ENCODE results near the gene ADCY2. TPM values are rescaled to one million over a fixed set of nuclear protein-coding genes. Genes with fewer than 3 reads are reported as not detected.
A peak's percentile ranks its signal among the peaks of the same experiment; 100 is the strongest.

ADCY2 gene
- total and polyA plus RNA-seq, 2 of the 13 experiments (the other 11 are each of a cell fraction or from before 2014, with no cell fraction given) = not detected

DNA sequence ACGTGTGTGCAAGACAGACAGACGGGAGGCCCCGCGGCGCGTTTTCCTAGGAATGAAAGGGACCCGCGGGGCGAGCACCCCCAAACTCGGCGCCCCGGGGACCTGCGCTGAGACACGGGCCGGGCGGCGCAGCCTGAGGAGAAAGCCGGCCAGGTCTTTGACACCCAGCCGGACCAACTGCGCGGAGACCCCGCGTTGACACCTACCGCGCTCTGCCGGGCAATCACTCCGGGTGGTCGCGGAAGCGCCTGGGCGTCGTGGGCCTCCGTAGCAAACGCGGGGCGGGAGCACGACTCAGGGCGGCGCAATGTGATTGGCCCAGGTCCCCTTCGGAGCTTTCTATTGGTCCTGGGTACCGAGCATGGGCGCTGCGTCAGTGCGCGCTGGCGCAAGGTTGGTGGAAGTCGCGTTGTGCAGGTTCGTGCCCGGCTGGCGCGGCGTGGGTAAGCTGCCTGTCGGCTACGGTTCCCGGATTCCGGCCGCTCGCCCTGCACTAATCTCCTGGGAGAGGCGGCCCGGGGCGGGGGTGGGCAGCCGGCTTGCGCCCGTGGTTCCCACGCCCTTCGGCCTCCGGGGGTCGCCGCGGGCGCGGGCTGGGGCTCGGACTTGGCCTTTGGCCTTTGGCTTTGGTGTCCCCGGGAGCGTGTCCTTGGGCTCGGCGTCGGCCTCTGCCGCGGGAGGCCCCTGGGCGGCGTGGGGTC, 473.0 kb downstream of the ADCY2 start, which contains the start of the genes FASTKD3 and MTRR (continued):
- peak; percentile 68 for TF ChIP-seq SPEN (CRISPR knock-in tag; IDR thresholded peaks at IDR 0.05; ENCODE audit: low read depth)
- TF ChIP-seq ZNF713 (CRISPR knock-in tag; IDR thresholded peaks at IDR 0.05) = 0 out of 2 replicates have a peak, but pooled peaks have one; percentile 59
- no peak for TF ChIP-seq SMC3 (IDR thresholded peaks at IDR 0.05; ENCODE audit: low read length)
- no peak for TF ChIP-seq ZNF879 (CRISPR knock-in tag; IDR thresholded peaks at IDR 0.05)
- TF ChIP-seq ZSCAN21 (CRISPR knock-in tag; IDR thresholded peaks at IDR 0.05; ENCODE audit: borderline replicate concordance) = peak; percentile 31; the same call in 1 of the 2 replicates
- TF ChIP-seq IRF2 (CRISPR knock-in tag; IDR thresholded peaks at IDR 0.05) = 0 out of 2 replicates have a peak, but pooled peaks have one; percentile 27
- TF ChIP-seq CAMTA2 (CRISPR knock-in tag; IDR thresholded peaks at IDR 0.05; ENCODE audit: borderline replicate concordance) = no peak
- no peak for TF ChIP-seq ZNF260 (CRISPR knock-in tag; IDR thresholded peaks at IDR 0.05; ENCODE audit: borderline replicate concordance, low read depth)
- TF ChIP-seq, protein P1, sequence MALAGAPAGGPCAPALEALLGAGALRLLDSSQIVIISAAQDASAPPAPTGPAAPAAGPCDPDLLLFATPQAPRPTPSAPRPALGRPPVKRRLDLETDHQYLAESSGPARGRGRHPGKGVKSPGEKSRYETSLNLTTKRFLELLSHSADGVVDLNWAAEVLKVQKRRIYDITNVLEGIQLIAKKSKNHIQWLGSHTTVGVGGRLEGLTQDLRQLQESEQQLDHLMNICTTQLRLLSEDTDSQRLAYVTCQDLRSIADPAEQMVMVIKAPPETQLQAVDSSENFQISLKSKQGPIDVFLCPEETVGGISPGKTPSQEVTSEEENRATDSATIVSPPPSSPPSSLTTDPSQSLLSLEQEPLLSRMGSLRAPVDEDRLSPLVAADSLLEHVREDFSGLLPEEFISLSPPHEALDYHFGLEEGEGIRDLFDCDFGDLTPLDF (CRISPR knock-in tag; IDR thresholded peaks at IDR 0.05) = peak; percentile 11; the same call in 1 of the 2 replicates
- no peak for TF ChIP-seq ZNF83 (CRISPR knock-in tag; IDR thresholded peaks at IDR 0.05; ENCODE audit: borderline replicate concordance)
- no peak for TF ChIP-seq ZNF468 (CRISPR knock-in tag; IDR thresholded peaks at IDR 0.05)
- no peak for TF ChIP-seq MIER3 (CRISPR knock-in tag; IDR thresholded peaks at IDR 0.05; ENCODE audit: borderline replicate concordance)
- peak; percentile 87 for TF ChIP-seq YEATS2 (CRISPR knock-in tag; IDR thresholded peaks at IDR 0.05; ENCODE audit: borderline replicate concordance)
- 0 out of 2 replicates have a peak, but pooled peaks have one; percentile 56 for TF ChIP-seq SAFB2 (CRISPR knock-in tag; IDR thresholded peaks at IDR 0.05; ENCODE audit: borderline replicate concordance, low read depth)
- peak; percentile 22 for TF ChIP-seq XRCC5 (optimal IDR thresholded peaks at IDR 0.05; ENCODE audit: low read length)
- TF ChIP-seq NR2F1 (CRISPR knock-in tag; IDR thresholded peaks at IDR 0.05) = peak in 1 of 2 experiments; percentile 92; a peak in 2 of 4 replicates
- peak; percentile 75 for TF ChIP-seq TBX2 (CRISPR knock-in tag; IDR thresholded peaks at IDR 0.05; ENCODE audit: borderline replicate concordance)
- TF ChIP-seq ZMYM4 (CRISPR knock-in tag; IDR thresholded peaks at IDR 0.05) = peak; percentile 95
- TF ChIP-seq, protein P2, sequence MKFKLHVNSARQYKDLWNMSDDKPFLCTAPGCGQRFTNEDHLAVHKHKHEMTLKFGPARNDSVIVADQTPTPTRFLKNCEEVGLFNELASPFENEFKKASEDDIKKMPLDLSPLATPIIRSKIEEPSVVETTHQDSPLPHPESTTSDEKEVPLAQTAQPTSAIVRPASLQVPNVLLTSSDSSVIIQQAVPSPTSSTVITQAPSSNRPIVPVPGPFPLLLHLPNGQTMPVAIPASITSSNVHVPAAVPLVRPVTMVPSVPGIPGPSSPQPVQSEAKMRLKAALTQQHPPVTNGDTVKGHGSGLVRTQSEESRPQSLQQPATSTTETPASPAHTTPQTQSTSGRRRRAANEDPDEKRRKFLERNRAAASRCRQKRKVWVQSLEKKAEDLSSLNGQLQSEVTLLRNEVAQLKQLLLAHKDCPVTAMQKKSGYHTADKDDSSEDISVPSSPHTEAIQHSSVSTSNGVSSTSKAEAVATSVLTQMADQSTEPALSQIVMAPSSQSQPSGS (CRISPR knock-in tag; IDR thresholded peaks at IDR 0.05) = peak; percentile 14; the same call in 1 of the 2 replicates
- TF ChIP-seq, protein P3, sequence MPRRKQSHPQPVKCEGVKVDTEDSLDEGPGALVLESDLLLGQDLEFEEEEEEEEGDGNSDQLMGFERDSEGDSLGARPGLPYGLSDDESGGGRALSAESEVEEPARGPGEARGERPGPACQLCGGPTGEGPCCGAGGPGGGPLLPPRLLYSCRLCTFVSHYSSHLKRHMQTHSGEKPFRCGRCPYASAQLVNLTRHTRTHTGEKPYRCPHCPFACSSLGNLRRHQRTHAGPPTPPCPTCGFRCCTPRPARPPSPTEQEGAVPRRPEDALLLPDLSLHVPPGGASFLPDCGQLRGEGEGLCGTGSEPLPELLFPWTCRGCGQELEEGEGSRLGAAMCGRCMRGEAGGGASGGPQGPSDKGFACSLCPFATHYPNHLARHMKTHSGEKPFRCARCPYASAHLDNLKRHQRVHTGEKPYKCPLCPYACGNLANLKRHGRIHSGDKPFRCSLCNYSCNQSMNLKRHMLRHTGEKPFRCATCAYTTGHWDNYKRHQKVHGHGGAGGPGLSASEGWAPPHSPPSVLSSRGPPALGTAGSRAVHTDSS (CRISPR knock-in tag; conservative IDR thresholded peaks at IDR 0.05) = no peak
- peak; percentile 94 for TF ChIP-seq RBM39 (IDR thresholded peaks at IDR 0.05; ENCODE audit: low read depth, low read length, poor library complexity, severe bottlenecking)
- TF ChIP-seq ZNF580 (CRISPR knock-in tag; IDR thresholded peaks at IDR 0.05; ENCODE audit: borderline replicate concordance, low read depth) = 0 out of 2 replicates have a peak, but pooled peaks have one; percentile 26
- peak; percentile 65 for TF ChIP-seq AGO2 (optimal IDR thresholded peaks at IDR 0.05; ENCODE audit: low read depth, low read length)
- TF ChIP-seq CREM (IDR thresholded peaks at IDR 0.05) = peak; percentile 83
- TF ChIP-seq CREM (CRISPR knock-in tag; IDR thresholded peaks at IDR 0.05) = no peak
- TF ChIP-seq ADNP (CRISPR knock-in tag; IDR thresholded peaks at IDR 0.05) = no peak
